AG04450 (cell line): ENCODE data around the gene METTL17. TPM values are rescaled to one million over a fixed set of nuclear protein-coding genes. Genes with fewer than 3 reads are reported as not detected.
"Not testable (repeated sequence)": the region's sequence is repeated elsewhere in the genome, so short reads cannot be mapped to it uniquely, and the experiment has no call there.

Source experiments
- CTCF ChIA-PET: fragments of 300-600, 350-600 bp; formaldehyde crosslinking; extraction: SDS; loops from one replicate; lab custom pipeline; 2022; ENCODE audit warnings: antibody characterized with exemption, inconsistent platforms; lab: Charles Lee
- POLR2A ChIA-PET: fragments of 350-600 bp; formaldehyde crosslinking; extraction: SDS; loops from one replicate; lab custom pipeline; 2021; ENCODE audit warnings: antibody characterized with exemption, inconsistent platforms; lab: Yijun Ruan, JAX
- DNase-seq: peaks from one replicate; pipeline ENCODE4 v3.0.0-alpha.2; 2011; ENCODE audit warnings: low read depth, low spot score
- H3K27ac ChIP-seq: one replicate; pipeline ENCODE4 v1.5.1; 2012; ENCODE audit warnings: low read depth, low read length, control low read depth
- H3K27me3 ChIP-seq: one replicate; pipeline ENCODE4 v1.6.0; 2012; ENCODE audit warnings: low read length; ENCODE audit not compliant: control insufficient read depth, insufficient read depth
- H3K4me3 ChIP-seq: 2 replicates; pipeline ENCODE4 v1.5.1; 2011; ENCODE audit warnings: mild to moderate bottlenecking, low read depth, low read length, control low read depth
- H3K9me3 ChIP-seq: 2 replicates; pipeline ENCODE4 v1.5.1; 2012; ENCODE audit warnings: low read length; ENCODE audit not compliant: control insufficient read depth, insufficient read depth
- CTCF ChIP-seq: IDR thresholded peaks from 2 replicates; pipeline ENCODE4 v1.5.1; 2011; ENCODE audit warnings: low read depth, low read length, control low read depth, inconsistent platforms
- polyA minus RNA-seq: library from RNA; depleted of rRNA, polyadenylated mRNA; stranded (reverse); fragments of >200 nt; gene quantifications from 2 replicates; pipeline ENCODE4 v1.2.3, GENCODE V29; 2011; rRNA and poly(A)+ RNA removed
- polyA plus RNA-seq: library from polyadenylated mRNA; depleted of rRNA; stranded (reverse); fragments of >200 nt; gene quantifications from 2 replicates; pipeline ENCODE4 v1.2.3, GENCODE V29; 2011; rRNA removed

METTL17 gene
- polyA plus RNA-seq (55.3 and 62.7 TPM in 2 replicates), polyA minus RNA-seq (25.3 and 27.5 TPM in 2 replicates)

- ChIA-PET POLR2A (no interaction called here), CTCF (interaction anchor here (0.6 to 4.0 kb wide), 4 partner anchors 19 to 272 kb away, joined by 4 to 32 read pairs (median 14); no protein-coding TSS in a partner anchor)
- Histone ChIP-seq H3K27me3 (no peaks in the 10 kb centered on the region), H3K27ac (peak within 1 kb of the TSS; percentile 52), H3K9me3 (no peaks in the 10 kb centered on the region), H3K4me3 (peak within 1 kb of the TSS; percentile 88)
- peak; percentile 96 for DNase-seq
- peak; percentile 48 for TF ChIP-seq CTCF
Measured at GRCh38 chr14:20989787-20990600, at the start of gene METTL17. Gene METTL17, plus strand, starts transcription at chr14:20989980. Its CDS starts 23 bp downstream, at chr14:20990003.

- DNase-seq, H3K27me3 ChIP-seq, H3K27ac ChIP-seq, POLR2A ChIA-PET, CTCF ChIA-PET, H3K9me3 ChIP-seq, H3K4me3 ChIP-seq: not testable (repeated sequence)
Measured at GRCh38 chr14:20945146-20945545, 44.6 kb upstream of the METTL17 start.

- H3K4me3 ChIP-seq, POLR2A ChIA-PET, DNase-seq, H3K27me3 ChIP-seq, H3K9me3 ChIP-seq, H3K27ac ChIP-seq, CTCF ChIA-PET: not testable (repeated sequence)
Measured at GRCh38 chr14:20946707-20947106, 43.1 kb upstream of the METTL17 start.

- H3K27me3 ChIP-seq, H3K9me3 ChIP-seq, H3K27ac ChIP-seq, POLR2A ChIA-PET, H3K4me3 ChIP-seq, DNase-seq: not testable (repeated sequence)
- CTCF ChIA-PET: interaction anchor here (1.0 to 3.3 kb wide), 2 partner anchors 16 to 98 kb away, joined by 3 to 18 read pairs; no protein-coding TSS in a partner anchor
Measured at GRCh38 chr14:20954736-20955537, 34.8 kb upstream of the METTL17 start, which contains the start of gene RNASE2. Gene RNASE2, plus strand, starts transcription at chr14:20955487. Its CDS starts 285 bp downstream, at chr14:20955772.

GRCh38 chr14:20955538-20955873, 34.3 kb upstream of the METTL17 start:
- H3K27ac ChIP-seq, POLR2A ChIA-PET, H3K27me3 ChIP-seq, DNase-seq, H3K4me3 ChIP-seq, H3K9me3 ChIP-seq: not testable (repeated sequence)
- CTCF ChIA-PET: interaction anchor here (1.0 to 3.3 kb wide), 2 partner anchors 16 to 98 kb away, joined by 3 to 18 read pairs; no protein-coding TSS in a partner anchor

GRCh38 chr14:20956376-20956976, 33.3 kb upstream of the METTL17 start:
- Histone ChIP-seq H3K9me3 (no peaks in the 10 kb centered on the region), H3K27me3 (peaks cover 2% of the 10 kb centered on the region), H3K4me3 (no peak overlapping the region), H3K27ac (no peak overlapping the region)
- DNase-seq: no peak
- CTCF ChIA-PET: interaction anchor here (1.0 to 3.3 kb wide), 2 partner anchors 15 to 99 kb away, joined by 3 to 18 read pairs; no protein-coding TSS in a partner anchor
- POLR2A ChIA-PET: no interaction called here
- no peak for TF ChIP-seq CTCF

GRCh38 chr14:20958946-20959345, 30.8 kb upstream of the METTL17 start:
- H3K27me3 ChIP-seq, DNase-seq, H3K27ac ChIP-seq, POLR2A ChIA-PET, H3K4me3 ChIP-seq, H3K9me3 ChIP-seq: not testable (repeated sequence)
- CTCF ChIA-PET: interaction anchor here (5.3 kb wide), 1 partner anchor 13 kb away, joined by 106 read pairs; no protein-coding TSS in a partner anchor
